Fibroblast of villous mesenchyme (primary cell): ENCODE data around the gene ACYP2. TPM values are rescaled to one million over a fixed set of nuclear protein-coding genes. Genes with fewer than 3 reads are reported as not detected.

Experiments
- DNase-seq: peaks from one replicate; pipeline ENCODE4 v3.0.0-alpha.2; 2010; ENCODE audit warnings: low read depth
- H3K4me3 ChIP-seq: 2 replicates; pipeline ENCODE4 v1.5.1; 2011; ENCODE audit warnings: low read depth, mild to moderate bottlenecking, low read length
- CTCF ChIP-seq: IDR thresholded peaks from 2 replicates; pipeline ENCODE4 v1.5.1; 2012; ENCODE audit warnings: low read depth, mild to moderate bottlenecking, low read length; ENCODE audit not compliant: insufficient read depth
- total RNA-seq: library from RNA; depleted of rRNA; stranded (reverse); fragments of >200 nt; gene quantifications from 2 replicates; pipeline ENCODE4 v1.2.3, GENCODE V29; 2012

ACYP2 gene
- total RNA-seq, 1 donor = 16.0 TPM

GRCh38 chr2:54255230-54256090 is 140.0 kb downstream of the ACYP2 start:
- DNase-seq = no peak
- H3K4me3 ChIP-seq = no peak overlapping the region
- no peak for TF ChIP-seq CTCF

GRCh38 chr2:54256091-54256694 is 140.8 kb downstream of the ACYP2 start, which contains the start of gene TSPYL6:
Gene TSPYL6 (minus strand): TSS chr2:54256229. CDS start chr2:54256151, 78 bp downstream.
- DNase-seq = no peak
- no peak within 1 kb of the TSS for H3K4me3 ChIP-seq
- no peak for TF ChIP-seq CTCF

- TF ChIP-seq CTCF = no peak
- H3K4me3 ChIP-seq = no peak overlapping the region
- peak; percentile 20 for DNase-seq
Observed at GRCh38 chr2:54258166-54258565, 142.8 kb downstream of the ACYP2 start.

- DNase-seq = no peak
- TF ChIP-seq CTCF = no peak
- no peak overlapping the region for H3K4me3 ChIP-seq
Observed at GRCh38 chr2:54259413-54260240, 144.2 kb downstream of the ACYP2 start.

GRCh38 chr2:54260241-54260595 is 144.8 kb downstream of the ACYP2 start:
- TF ChIP-seq CTCF = no peak
- DNase-seq = no peak
- no peak overlapping the region for H3K4me3 ChIP-seq

- H3K4me3 ChIP-seq = no peak overlapping the region
- peak; percentile 74 for DNase-seq
Observed at GRCh38 chr2:54261537-54261936, 146.1 kb downstream of the ACYP2 start.

More at GRCh38 chr2:54261537-54261936, 146.1 kb downstream of the ACYP2 start:
- TF ChIP-seq CTCF = no peak
